Measurements from ENCODE around the gene MEX3A.
"Not testable (repeated sequence)": the region's sequence is repeated elsewhere in the genome, so short reads cannot be mapped to it uniquely, and the experiment has no call there.

Gene MEX3A

GRCh38 chr1:156082309-156083091 is at the start of gene MEX3A:
Gene MEX3A (minus strand): TSS chr1:156082465. CDS start chr1:156081998, 467 bp downstream.
- DNase-seq, result peak; percentile 93

DNA sequence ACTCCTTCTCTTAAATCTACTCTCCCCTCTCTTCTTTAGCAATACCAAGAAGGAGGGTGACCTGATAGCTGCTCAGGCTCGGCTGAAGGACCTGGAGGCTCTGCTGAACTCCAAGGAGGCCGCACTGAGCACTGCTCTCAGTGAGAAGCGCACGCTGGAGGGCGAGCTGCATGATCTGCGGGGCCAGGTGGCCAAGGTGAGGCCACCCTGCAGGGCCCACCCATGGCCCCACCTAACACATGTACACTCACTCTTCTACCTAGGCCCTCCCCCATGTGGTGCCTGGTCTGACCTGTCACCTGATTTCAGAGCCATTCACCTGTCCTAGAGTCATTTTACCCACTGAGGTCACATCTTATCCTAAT is 48.3 kb upstream of the MEX3A start:
- no peak for DNase-seq

- peak; percentile 86 for DNase-seq
These were observed 47.7 kb upstream of the MEX3A start for GRCh38 chr1:156129687-156130577.

- DNase-seq, result no peak
These were observed 46.7 kb upstream of the MEX3A start for GRCh38 chr1:156128654-156129597.

- DNase-seq, result no peak
These were observed 46.0 kb upstream of the MEX3A start for GRCh38 chr1:156128308-156128653.

- no peak for DNase-seq
These were observed 44.6 kb upstream of the MEX3A start for GRCh38 chr1:156126630-156127534.

- peak; percentile 65 for DNase-seq
These were observed 43.9 kb upstream of the MEX3A start for GRCh38 chr1:156126043-156126629.

GRCh38 chr1:156125544-156125943 is 43.3 kb upstream of the MEX3A start:
- not testable (repeated sequence) for DNase-seq

- DNase-seq, result peak; percentile 53
These were observed 42.6 kb upstream of the MEX3A start for GRCh38 chr1:156124557-156125483.

DNA sequence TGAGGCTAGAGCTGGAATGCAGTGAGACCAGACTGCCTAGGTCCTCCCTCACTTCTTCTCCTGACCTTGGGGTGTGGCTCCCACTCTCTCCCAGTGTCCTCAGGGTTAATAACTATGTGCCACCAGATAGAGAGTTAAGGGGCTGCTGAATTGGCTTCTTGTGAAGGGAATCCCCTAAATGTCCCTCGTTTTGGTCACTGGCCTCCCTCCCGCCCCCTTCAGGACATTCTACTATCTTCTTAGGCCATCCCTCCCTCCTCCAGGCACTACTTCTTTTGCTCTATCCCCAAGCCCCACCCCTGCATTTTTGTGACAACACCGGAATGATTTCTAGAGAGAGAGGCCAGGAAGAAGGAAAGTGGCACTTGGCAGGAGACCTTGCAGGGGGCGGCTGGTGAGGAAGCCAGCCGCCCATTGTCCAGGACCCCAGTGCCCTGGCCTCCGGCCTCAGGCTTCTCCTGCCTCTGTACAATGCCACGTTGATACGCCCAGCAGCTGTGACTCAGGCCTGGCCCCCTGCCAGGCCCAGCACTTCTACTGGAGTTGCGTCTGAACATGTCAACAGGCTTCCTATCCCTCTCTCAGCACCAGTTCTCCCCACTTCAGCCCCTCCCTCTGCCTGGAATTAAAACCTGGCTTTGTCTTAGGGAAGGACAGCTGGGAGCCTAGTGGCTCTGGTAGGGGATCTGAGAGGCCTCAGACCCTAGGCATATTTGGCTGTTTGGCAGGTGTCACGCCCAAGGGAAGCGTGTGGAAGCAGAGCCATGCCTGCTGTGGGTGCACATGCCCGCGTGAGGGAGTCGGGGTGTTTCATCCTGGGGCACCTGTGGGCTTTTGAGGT is 41.3 kb upstream of the MEX3A start:
- peak; percentile 99 for DNase-seq

GRCh38 chr1:156122519-156123355 is 40.5 kb upstream of the MEX3A start:
- DNase-seq, result peak; percentile 75

- no peak for DNase-seq
These were observed 39.8 kb upstream of the MEX3A start for GRCh38 chr1:156122086-156122485.

GRCh38 chr1:156121457-156121856 is 39.2 kb upstream of the MEX3A start:
- no peak for DNase-seq

DNA sequence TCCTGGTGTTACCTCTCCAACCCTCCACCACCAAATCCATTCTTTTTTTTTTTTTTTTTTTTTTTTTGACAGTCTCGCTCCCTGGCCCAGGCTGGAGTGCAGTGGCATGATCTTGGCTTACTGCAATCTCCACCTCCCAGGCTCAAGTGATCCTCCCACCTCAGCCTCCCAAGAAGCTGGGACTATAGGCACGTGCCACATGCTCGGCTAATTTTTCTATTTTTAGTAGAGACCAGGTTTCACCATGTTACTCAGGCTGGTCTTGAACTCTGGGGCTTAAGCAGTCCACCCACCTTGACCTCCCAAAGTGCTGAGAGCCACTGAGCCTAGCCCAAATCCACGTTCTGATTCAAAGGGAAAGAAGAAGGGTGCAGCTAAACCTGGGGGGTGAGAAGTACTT is 38.7 kb upstream of the MEX3A start:
- not testable (repeated sequence) for DNase-seq

GRCh38 chr1:156120318-156120717 is 38.1 kb upstream of the MEX3A start:
- DNase-seq, result no peak

GRCh38 chr1:156119503-156120209 is 37.4 kb upstream of the MEX3A start:
- DNase-seq, result peak; percentile 84

DNA sequence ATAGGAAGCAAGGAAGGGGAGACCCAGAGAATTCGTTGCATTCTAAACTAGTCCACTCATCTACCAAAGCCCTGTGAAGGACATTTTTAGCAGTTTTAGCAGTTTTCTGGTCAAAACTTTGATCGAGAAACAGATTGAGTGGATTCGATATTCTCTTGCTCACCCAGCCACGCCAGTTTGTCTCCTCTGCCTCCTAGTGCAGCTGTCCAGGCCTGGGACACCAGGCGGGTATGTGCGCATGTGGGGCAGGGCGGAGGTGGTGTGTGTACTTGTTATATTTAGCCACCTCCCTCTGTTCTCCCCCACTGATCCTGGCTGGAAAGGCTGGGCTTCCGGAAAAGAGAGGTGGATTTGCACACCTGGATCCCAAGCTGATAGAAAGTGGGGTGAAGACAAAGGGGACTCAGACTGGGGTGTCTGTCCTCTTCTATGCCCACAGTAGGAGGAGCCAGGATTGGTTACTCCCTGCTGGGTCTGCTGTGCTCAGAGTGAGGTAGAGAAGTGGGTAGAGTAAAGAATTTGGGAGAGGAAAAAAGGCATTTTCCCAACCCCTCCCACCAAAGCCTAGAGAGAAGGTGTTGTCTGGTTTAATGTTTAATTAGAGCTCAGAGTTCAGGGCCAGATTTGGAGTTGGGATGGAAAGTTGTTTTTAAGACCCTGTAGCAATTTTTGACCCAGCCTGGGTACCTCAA is 36.1 kb upstream of the MEX3A start:
- DNase-seq, result no peak

All from NCI-H69 (cell line).